CD8-positive, alpha-beta memory T cell (primary cell): ENCODE measurements around the gene UBFD1. TPM values are rescaled to one million over a fixed set of nuclear protein-coding genes. Genes with fewer than 3 reads are reported as not detected.

ENCODE experiments used
- CTCF ChIA-PET: fragments of 350-600 bp; sonication (Branson Sonifier 250); formaldehyde crosslinking; loops from one replicate; lab custom pipeline; 2021; ENCODE audit warnings: antibody characterized with exemption; lab: Charles Lee
- POLR2A ChIA-PET: fragments of 350-600 bp; sonication (Branson Sonifier 250); formaldehyde crosslinking; loops from one replicate; lab custom pipeline; 2021; ENCODE audit warnings: antibody characterized with exemption; lab: Charles Lee
- DNase-seq, 5 donors: peaks; one replicate each; pipeline versions ENCODE4 v3.0.0 to v3.0.0-alpha.2; 2020 to 2022; ENCODE audit warnings: mixed read lengths in 1 of 5
- H3K27ac ChIP-seq: one replicate; pipeline ENCODE4 v1.7.0; 2013; ENCODE audit warnings: low read depth, mild to moderate bottlenecking, low read length, moderate library complexity
- H3K27me3 ChIP-seq: 2 replicates; pipeline ENCODE4 v1.7.0; 2013; ENCODE audit warnings: low read length, mild to moderate bottlenecking; ENCODE audit not compliant: insufficient read depth, poor library complexity, severe bottlenecking
- H3K36me3 ChIP-seq: 2 replicates; pipeline ENCODE4 v1.7.0; 2013; ENCODE audit warnings: mild to moderate bottlenecking, low read length, moderate library complexity; ENCODE audit not compliant: insufficient read depth
- H3K4me1 ChIP-seq: 2 replicates; pipeline ENCODE4 v1.7.0; 2013; ENCODE audit warnings: mild to moderate bottlenecking, low read length, moderate library complexity; ENCODE audit not compliant: insufficient read depth
- H3K4me3 ChIP-seq: 2 replicates; pipeline ENCODE4 v1.7.0; 2013; ENCODE audit warnings: mild to moderate bottlenecking, low read length
- H3K9me3 ChIP-seq: 2 replicates; pipeline ENCODE4 v1.7.0; 2013; ENCODE audit warnings: mild to moderate bottlenecking, low read length
- H3K27ac Mint-ChIP-seq, 8 donors: one replicate each; pipeline ENCODE4 v1.8.0; 2020 to 2021; ENCODE audit warnings: mixed read lengths in 8 of 8, mild to moderate bottlenecking in 6 of 8, inconsistent platforms in 3 of 8, moderate library complexity in 3 of 8
- H3K27me3 Mint-ChIP-seq, 2 donors: one replicate each; pipeline ENCODE4 v1.8.0; 2020 to 2021; ENCODE audit warnings: mixed read lengths in 2 of 2, mild to moderate bottlenecking in 1 of 2, moderate library complexity in 1 of 2
- H3K36me3 Mint-ChIP-seq, 3 donors: one replicate each; pipeline ENCODE4 v1.8.0; 2020 to 2021; ENCODE audit warnings: mixed read lengths in 3 of 3, inconsistent platforms in 1 of 3, mild to moderate bottlenecking in 1 of 3
- H3K4me1 Mint-ChIP-seq, 3 donors: one replicate each; pipeline ENCODE4 v1.8.0; 2020 to 2021; ENCODE audit warnings: mixed read lengths in 3 of 3, inconsistent platforms in 1 of 3, mild to moderate bottlenecking in 1 of 3
- H3K4me3 Mint-ChIP-seq, 7 donors: one replicate each; pipeline ENCODE4 v1.8.0; 2020 to 2021; ENCODE audit warnings: mixed read lengths in 7 of 7, mild to moderate bottlenecking in 6 of 7, moderate library complexity in 4 of 7, inconsistent platforms in 2 of 7
- H3K9me3 Mint-ChIP-seq, 5 donors: one replicate each; pipeline ENCODE4 v1.8.0; 2020 to 2022; ENCODE audit warnings: mixed read lengths in 5 of 5, mild to moderate bottlenecking in 3 of 5, moderate library complexity in 2 of 5, inconsistent platforms in 1 of 5
- polyA plus RNA-seq: library from polyadenylated mRNA; unstranded; fragments of 300-500 nt; fragmentation: Illumina TruSeq; gene quantifications from one replicate; pipeline ENCODE4 v1.2.3, GENCODE V29; 2021
- total RNA-seq, 2 experiments: library from RNA; stranded (reverse); gene quantifications; one replicate each; pipeline ENCODE4 v1.2.3, GENCODE V29; 2021

Gene UBFD1
- total and polyA plus RNA-seq, 3 experiments from 2014 or later: 12.8 to 60.1 (median 58.5) TPM

DNA sequence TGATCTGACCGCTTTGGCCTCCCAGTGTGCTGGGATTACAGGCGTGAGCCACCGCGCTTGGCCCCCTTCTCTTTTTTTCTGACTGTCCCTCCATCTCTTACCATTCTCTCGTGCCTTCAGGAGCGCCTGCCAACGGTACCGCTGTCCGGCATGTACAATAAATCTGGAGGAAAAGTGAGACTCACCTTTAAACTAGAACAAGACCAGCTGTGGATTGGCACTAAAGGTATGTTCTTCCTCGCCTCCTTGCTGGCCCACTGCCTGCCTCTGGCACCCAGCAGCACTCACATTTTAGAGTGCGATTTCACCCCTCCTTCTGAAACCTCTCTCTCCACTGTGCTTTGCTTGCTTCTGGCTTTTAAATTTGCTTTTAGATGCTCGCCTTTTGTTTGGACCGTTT lies 5.0 kb downstream of the UBFD1 start:
- Mint-ChIP-seq H3K27ac (peak overlapping the region in 1 of 8 donors; percentile 25), H3K4me3 (peak overlapping the region in 1 of 7 donors; percentile 13), H3K4me1 (peaks cover 17 to 36% (median 25%) of the 10 kb centered on the region in 3 donors), H3K9me3 (no peaks in the 10 kb centered on the region), H3K36me3 (peaks cover 0 to 82% (median 19%) of the 10 kb centered on the region in 3 donors), H3K27me3 (no peaks in the 10 kb centered on the region)
- ChIA-PET CTCF (no interaction called here), POLR2A (no interaction called here)
- Histone ChIP-seq H3K9me3 (no peaks in the 10 kb centered on the region), H3K27ac (no peak overlapping the region), H3K4me3 (no peak overlapping the region), H3K4me1 (peaks cover 15% of the 10 kb centered on the region), H3K27me3 (no peaks in the 10 kb centered on the region), H3K36me3 (peaks cover 44% of the 10 kb centered on the region)
- peak in 1 of 5 donors; percentile 26 for DNase-seq

DNA sequence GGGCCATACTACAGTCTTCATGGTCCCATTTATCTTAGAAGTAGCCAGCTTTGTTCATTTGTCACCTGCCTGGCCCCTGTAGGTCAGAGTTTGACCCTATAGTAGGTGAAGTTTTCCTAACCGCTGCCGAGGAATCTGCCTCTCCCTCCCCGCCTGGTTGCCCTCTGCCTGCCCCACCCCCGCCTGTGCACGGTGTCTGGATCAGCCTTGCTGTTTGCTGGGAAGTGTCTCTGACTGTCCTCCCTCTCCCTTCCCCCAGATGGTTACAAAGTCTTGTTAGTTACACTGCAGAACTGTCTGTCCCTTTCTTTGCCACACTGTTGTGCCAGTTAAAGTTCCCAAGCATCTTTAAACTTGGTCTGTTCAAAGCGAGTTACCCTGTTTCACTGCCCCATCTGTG lies 5.7 kb downstream of the UBFD1 start:
- no peak overlapping the region for H3K27ac ChIP-seq
- Mint-ChIP-seq H3K4me1 (peaks cover 17 to 34% (median 25%) of the 10 kb centered on the region in 3 donors), H3K9me3 (no peaks in the 10 kb centered on the region), H3K27me3 (no peaks in the 10 kb centered on the region), H3K27ac (peak overlapping the region in 2 of 8 donors; percentile 25 to 30), H3K4me3 (peak overlapping the region in 1 of 7 donors; percentile 55), H3K36me3 (peaks cover 0 to 87% (median 19%) of the 10 kb centered on the region in 3 donors)
- peaks cover 12% of the 10 kb centered on the region for H3K4me1 ChIP-seq
- CTCF ChIA-PET: no interaction called here
- POLR2A ChIA-PET: no interaction called here
- H3K36me3 ChIP-seq: peaks cover 47% of the 10 kb centered on the region
- H3K4me3 ChIP-seq: no peak overlapping the region
- no peaks in the 10 kb centered on the region for H3K9me3 ChIP-seq
- no peaks in the 10 kb centered on the region for H3K27me3 ChIP-seq
- DNase-seq: no peak

DNA sequence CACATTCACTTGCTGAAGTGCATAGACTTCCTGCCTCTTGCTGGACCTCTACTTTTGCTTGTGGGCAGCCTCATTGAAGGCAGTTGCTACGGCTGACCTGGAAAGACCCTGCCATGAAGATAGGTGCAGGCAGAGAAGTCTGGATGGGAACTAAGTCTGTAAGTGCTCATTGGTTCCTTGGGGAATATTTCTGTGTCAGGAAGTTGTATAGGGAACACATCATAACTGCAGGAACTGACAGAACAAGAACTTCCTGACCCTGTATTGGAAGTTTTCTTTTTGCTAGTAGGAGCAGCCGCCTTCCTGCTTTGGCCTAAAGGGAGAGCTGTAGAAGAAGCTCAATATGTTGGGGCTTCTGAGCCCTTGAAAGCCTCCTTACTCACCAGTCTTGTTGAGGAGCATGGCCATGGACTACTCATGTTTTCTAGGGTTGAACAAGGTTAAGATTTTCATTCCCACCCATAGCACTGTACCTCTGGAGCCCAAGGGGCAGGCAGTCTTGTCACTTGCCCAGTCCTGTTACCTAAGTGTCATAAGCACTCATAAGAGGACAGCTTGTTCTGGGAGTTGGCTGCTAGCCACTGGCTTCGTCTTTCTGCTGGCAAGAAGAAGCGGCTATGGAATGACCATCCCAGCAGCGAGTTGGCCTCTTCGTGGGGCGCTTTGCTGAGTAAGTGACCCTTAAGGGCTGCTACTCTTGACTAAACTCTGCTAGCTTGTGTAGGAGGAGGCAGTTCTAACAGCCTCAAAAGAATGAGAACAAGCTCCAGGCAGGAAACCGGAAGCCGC lies 7.2 kb downstream of the UBFD1 start:
- Histone ChIP-seq H3K4me3 (no peak overlapping the region), H3K9me3 (no peaks in the 10 kb centered on the region), H3K27ac (no peak overlapping the region), H3K36me3 (peaks cover 44% of the 10 kb centered on the region), H3K4me1 (no peaks in the 10 kb centered on the region), H3K27me3 (no peaks in the 10 kb centered on the region)
- Mint-ChIP-seq H3K4me1 (peaks cover 11 to 18% (median 11%) of the 10 kb centered on the region in 3 donors), H3K4me3 (no peak overlapping the region), H3K9me3 (no peaks in the 10 kb centered on the region), H3K27me3 (no peaks in the 10 kb centered on the region), H3K27ac (peak overlapping the region in 3 of 8 donors; percentile 27 to 80 (median 33)), H3K36me3 (peaks cover 3 to 87% (median 25%) of the 10 kb centered on the region in 3 donors)
- ChIA-PET CTCF (no interaction called here), POLR2A (no interaction called here)
- no peak for DNase-seq

DNA sequence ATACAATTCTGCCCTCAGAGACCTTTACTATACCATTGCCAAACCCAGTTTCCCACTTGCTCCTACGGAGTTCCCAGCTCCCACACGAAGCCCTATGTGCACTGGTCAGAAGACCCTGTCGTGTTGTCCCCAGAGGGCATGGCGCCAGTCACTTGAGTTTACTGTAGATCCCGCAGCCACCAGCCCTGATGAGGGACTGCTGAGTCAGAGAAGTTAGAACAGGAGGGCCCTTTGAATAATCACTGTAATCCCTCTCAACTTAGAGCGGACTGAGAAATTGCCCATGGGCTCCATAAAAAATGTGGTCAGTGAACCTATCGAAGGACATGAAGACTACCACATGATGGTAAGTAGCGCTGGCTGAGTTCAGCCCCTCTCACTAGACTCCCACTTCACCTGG lies 9.2 kb downstream of the UBFD1 start:
- no peak for DNase-seq
- Histone ChIP-seq H3K27ac (no peak overlapping the region), H3K4me1 (no peaks in the 10 kb centered on the region), H3K4me3 (no peak overlapping the region), H3K27me3 (no peaks in the 10 kb centered on the region), H3K36me3 (peaks cover 53% of the 10 kb centered on the region), H3K9me3 (no peaks in the 10 kb centered on the region)
- no peak overlapping the region for H3K4me3 Mint-ChIP-seq
- POLR2A ChIA-PET: no interaction called here
- H3K27me3 Mint-ChIP-seq: no peaks in the 10 kb centered on the region
- H3K4me1 Mint-ChIP-seq: peaks cover 3 to 5% (median 4%) of the 10 kb centered on the region in 3 donors
- CTCF ChIA-PET: no interaction called here
- H3K9me3 Mint-ChIP-seq: no peaks in the 10 kb centered on the region
- H3K27ac Mint-ChIP-seq: no peak overlapping the region
- peaks cover 4 to 89% (median 32%) of the 10 kb centered on the region in 3 donors for H3K36me3 Mint-ChIP-seq

DNA sequence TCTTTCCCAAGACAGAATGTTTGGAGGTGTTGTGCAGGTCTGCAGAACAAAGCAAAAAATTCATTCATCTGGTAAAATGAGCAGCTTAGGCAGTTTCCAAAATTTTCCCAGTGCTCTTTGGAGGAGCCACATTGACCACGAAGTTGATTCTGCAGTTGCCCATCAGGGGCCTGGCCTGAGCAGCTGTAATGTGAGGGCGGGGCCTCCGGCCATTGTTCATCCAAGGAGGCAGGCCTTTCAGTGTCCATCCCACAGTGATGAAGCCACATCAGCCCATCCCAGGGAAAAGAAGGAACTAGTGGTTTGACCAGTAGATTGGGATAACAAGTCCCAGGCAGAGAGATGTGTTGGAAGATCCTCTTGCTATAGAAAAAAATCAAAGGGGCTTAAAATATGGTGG lies 10.1 kb downstream of the UBFD1 start:
- POLR2A ChIA-PET: no interaction called here
- CTCF ChIA-PET: no interaction called here

DNA sequence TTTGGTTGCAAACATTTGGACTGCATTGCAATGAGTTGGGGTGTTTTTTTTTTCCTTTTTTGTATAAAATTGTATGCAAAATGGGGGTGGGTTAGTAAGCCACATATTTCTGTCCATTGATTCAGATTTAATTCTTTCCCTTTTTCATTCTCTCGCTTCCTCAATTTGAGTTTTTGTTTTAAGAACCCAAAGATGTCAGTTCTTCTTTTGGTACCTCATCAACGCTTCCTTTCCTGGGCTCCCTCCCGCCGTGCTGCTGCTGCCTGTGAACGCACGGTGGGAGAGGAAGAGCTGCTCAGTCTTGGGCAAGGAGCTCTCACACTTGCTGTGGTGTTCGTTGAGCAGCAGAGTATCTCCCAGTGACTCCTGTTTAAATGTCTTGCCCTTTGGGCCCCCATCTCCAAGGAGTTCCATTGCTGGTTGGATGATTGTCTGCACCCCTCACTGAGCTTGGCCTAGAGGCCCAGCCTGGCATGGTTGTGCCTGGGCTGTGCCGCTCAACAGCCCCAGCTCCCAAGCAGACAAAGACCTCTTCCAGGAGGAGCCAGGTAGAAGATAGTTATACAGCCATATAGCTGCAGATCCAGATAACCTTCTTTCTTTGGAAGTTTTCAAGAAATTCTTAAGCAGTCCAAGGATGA lies 13.6 kb downstream of the UBFD1 start:
- H3K9me3 ChIP-seq: no peaks in the 10 kb centered on the region
- H3K36me3 Mint-ChIP-seq: peaks cover 4 to 87% (median 15%) of the 10 kb centered on the region in 3 donors
- POLR2A ChIA-PET: no interaction called here
- H3K4me3 ChIP-seq: no peak overlapping the region
- H3K27ac Mint-ChIP-seq: peak overlapping the region in 1 of 8 donors; percentile 9
- peak in 1 of 5 donors; percentile 29 for DNase-seq
- CTCF ChIA-PET: no interaction called here
- H3K27ac ChIP-seq: no peak overlapping the region
- H3K4me3 Mint-ChIP-seq: no peak overlapping the region
- H3K36me3 ChIP-seq: peaks cover 32% of the 10 kb centered on the region
- H3K4me1 Mint-ChIP-seq: peaks cover 0 to 4% (median 0%) of the 10 kb centered on the region in 3 donors
- no peaks in the 10 kb centered on the region for H3K27me3 ChIP-seq
- no peaks in the 10 kb centered on the region for H3K4me1 ChIP-seq
- H3K27me3 Mint-ChIP-seq: no peaks in the 10 kb centered on the region
- no peaks in the 10 kb centered on the region for H3K9me3 Mint-ChIP-seq

More for the DNA sequence above, 10.1 kb downstream of the UBFD1 start:
- H3K27me3 Mint-ChIP-seq: no peaks in the 10 kb centered on the region
- DNase-seq: no peak
- Histone ChIP-seq H3K4me1 (no peaks in the 10 kb centered on the region), H3K4me3 (no peak overlapping the region), H3K9me3 (no peaks in the 10 kb centered on the region), H3K27me3 (no peaks in the 10 kb centered on the region), H3K27ac (no peak overlapping the region), H3K36me3 (peaks cover 46% of the 10 kb centered on the region)
- no peaks in the 10 kb centered on the region for H3K9me3 Mint-ChIP-seq
- H3K4me1 Mint-ChIP-seq: peaks cover 0 to 5% (median 4%) of the 10 kb centered on the region in 3 donors
- no peak overlapping the region for H3K27ac Mint-ChIP-seq
- H3K4me3 Mint-ChIP-seq: no peak overlapping the region
- H3K36me3 Mint-ChIP-seq: peaks cover 4 to 89% (median 34%) of the 10 kb centered on the region in 3 donors

DNA sequence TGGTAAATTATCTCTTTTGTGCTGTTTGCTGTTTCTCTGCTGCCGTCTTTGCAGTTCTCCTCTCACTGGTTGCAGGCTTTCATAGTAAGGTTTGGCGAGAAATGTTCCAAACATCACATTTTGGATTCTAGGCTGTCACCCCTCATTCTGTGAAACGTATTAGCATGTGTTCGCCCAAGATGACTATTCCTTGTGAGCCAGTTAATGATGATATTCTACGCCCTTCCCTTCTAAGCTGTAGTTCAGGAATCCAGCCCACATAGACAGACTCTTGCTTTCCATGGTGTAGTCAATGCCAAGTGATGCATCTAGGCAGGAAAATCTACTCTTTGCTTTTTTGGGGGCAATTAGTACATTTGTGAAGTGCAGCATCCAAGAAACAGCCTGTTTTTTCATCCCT lies 14.4 kb downstream of the UBFD1 start:
- Mint-ChIP-seq H3K4me3 (no peak overlapping the region), H3K27me3 (no peaks in the 10 kb centered on the region), H3K4me1 (peaks cover 0 to 4% (median 0%) of the 10 kb centered on the region in 3 donors), H3K36me3 (peaks cover 4 to 88% (median 15%) of the 10 kb centered on the region in 3 donors), H3K9me3 (no peaks in the 10 kb centered on the region), H3K27ac (peak overlapping the region in 1 of 8 donors; percentile 24)
- Histone ChIP-seq H3K4me3 (no peak overlapping the region), H3K36me3 (peaks cover 32% of the 10 kb centered on the region), H3K27me3 (no peaks in the 10 kb centered on the region), H3K9me3 (no peaks in the 10 kb centered on the region), H3K4me1 (no peaks in the 10 kb centered on the region), H3K27ac (no peak overlapping the region)
- ChIA-PET CTCF (interaction anchor here (1.5 kb wide), 1 partner anchor 25 kb away, joined by 5 read pairs; the partner anchor contains the start of gene NDUFAB1), POLR2A (no interaction called here)
- no peak for DNase-seq

DNA sequence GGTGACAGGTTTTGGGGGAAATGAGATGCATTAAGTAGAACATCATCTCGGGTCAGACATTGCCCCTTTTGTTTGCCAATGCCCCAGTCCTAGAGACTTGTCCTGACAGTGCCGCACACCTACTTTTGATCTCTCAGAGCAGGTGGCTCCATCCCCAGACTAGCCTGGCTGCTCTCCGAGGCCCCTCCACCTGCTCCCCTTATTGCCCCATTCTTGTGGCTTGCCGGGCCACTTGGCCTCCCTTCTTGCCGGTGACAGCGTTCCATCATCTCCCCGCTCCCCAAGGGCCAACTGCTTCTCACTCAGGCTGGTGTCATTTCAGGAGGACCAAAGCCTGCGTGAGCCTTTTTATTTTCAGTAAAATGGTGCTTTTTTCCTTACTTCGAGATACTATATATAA lies 14.9 kb downstream of the UBFD1 start:
- Histone ChIP-seq H3K4me3 (no peak overlapping the region), H3K9me3 (no peaks in the 10 kb centered on the region), H3K27ac (no peak overlapping the region), H3K27me3 (no peaks in the 10 kb centered on the region), H3K4me1 (no peaks in the 10 kb centered on the region), H3K36me3 (peaks cover 31% of the 10 kb centered on the region)
- peak in 1 of 5 donors; percentile 19 for DNase-seq
- POLR2A ChIA-PET: interaction anchor here (0.5 kb wide), 1 partner anchor 57 kb away, joined by 4 read pairs; no protein-coding TSS in a partner anchor
- CTCF ChIA-PET: interaction anchor here (1.5 kb wide), 1 partner anchor 24 kb away, joined by 5 read pairs; the partner anchor contains the start of gene NDUFAB1
- Mint-ChIP-seq H3K4me1 (peaks cover 0 to 4% (median 0%) of the 10 kb centered on the region in 3 donors), H3K9me3 (no peaks in the 10 kb centered on the region), H3K27me3 (no peaks in the 10 kb centered on the region), H3K27ac (no peak overlapping the region), H3K4me3 (no peak overlapping the region), H3K36me3 (peaks cover 4 to 86% (median 15%) of the 10 kb centered on the region in 3 donors)
